Stimulated activated CD4-positive, alpha-beta T cell treated with anti-CD3 and anti-CD28 coated beads, Interleukin-4, amount 100 ng/mL, for 4 hours (primary cell): ENCODE measurements around the gene TLX2.
"Not testable (repeated sequence)": the region's sequence is repeated elsewhere in the genome, so short reads cannot be mapped to it uniquely, and the experiment has no call there.

Experiments
- DNase-seq, 2 experiments: peaks; one replicate each; pipeline ENCODE4 v3.0.0-alpha.2; 2020

TLX2 gene

GRCh38 chr2:74514368-74515270 lies at the start of gene TLX2:
TLX2 (plus strand) TSS chr2:74514450; CDS start chr2:74514807, 357 bp downstream.
- no peak for DNase-seq

- not testable (repeated sequence) for DNase-seq
Measured at GRCh38 chr2:74470742-74471141, 43.5 kb upstream of the TLX2 start.

- no peak for DNase-seq
Measured at GRCh38 chr2:74471332-74472065, 42.8 kb upstream of the TLX2 start.

GRCh38 chr2:74472086-74472944 lies 41.9 kb upstream of the TLX2 start, which contains the start of gene MRPL53:
MRPL53 (minus strand) TSS chr2:74472680; CDS start chr2:74472660, 20 bp downstream.
- DNase-seq = peak; percentile 91 to 98

GRCh38 chr2:74472945-74473258 lies 41.3 kb upstream of the TLX2 start:
- no peak for DNase-seq

- DNase-seq = no peak
Measured at GRCh38 chr2:74474481-74474880, 39.8 kb upstream of the TLX2 start.

- no peak for DNase-seq
Measured at GRCh38 chr2:74474899-74475298, 39.4 kb upstream of the TLX2 start.

- DNase-seq = no peak
Measured at GRCh38 chr2:74481431-74481830, 32.8 kb upstream of the TLX2 start.

- DNase-seq = peak in 1 of 2 experiments; percentile 49
Measured at GRCh38 chr2:74481961-74482800, 32.1 kb upstream of the TLX2 start.

- peak; percentile 87 to 94 for DNase-seq
Measured at GRCh38 chr2:74482801-74483674, 31.2 kb upstream of the TLX2 start, which contains the start of the genes CCDC142 and TTC31. CCDC142 (minus strand) TSS chr2:74482998; CDS start chr2:74482837, 161 bp downstream. TTC31 (plus strand) TSS chr2:74483081; CDS start chr2:74483096, 15 bp downstream.

GRCh38 chr2:74483675-74484164 lies 30.5 kb upstream of the TLX2 start:
- DNase-seq = not testable (repeated sequence)

- no peak for DNase-seq
Measured at GRCh38 chr2:74486141-74486540, 28.1 kb upstream of the TLX2 start.

GRCh38 chr2:74488643-74489481 lies 25.4 kb upstream of the TLX2 start:
- DNase-seq = no peak

- DNase-seq = no peak
Measured at GRCh38 chr2:74489906-74490305, 24.3 kb upstream of the TLX2 start.

- no peak for DNase-seq
Measured at GRCh38 chr2:74491648-74492544, 22.4 kb upstream of the TLX2 start.

GRCh38 chr2:74493546-74493945 lies 20.7 kb upstream of the TLX2 start:
- no peak for DNase-seq

- no peak for DNase-seq
Measured at GRCh38 chr2:74495440-74495839, 18.8 kb upstream of the TLX2 start.

- DNase-seq = no peak
Measured at GRCh38 chr2:74496997-74497776, 17.1 kb upstream of the TLX2 start.
